HG03039 (cell line): ENCODE measurements around the gene GABBR2.

Experiments used
- ATAC-seq: cut with Tn5 transposase; IDR thresholded peaks from one replicate; pipeline ENCODE4 v1.9.1; 2021; ENCODE audit warnings: mild to moderate bottlenecking, moderate library complexity; ENCODE audit not compliant: unreplicated experiment

The GABBR2 gene

GRCh38 chr9:98331536-98332259 is 377.0 kb downstream of the GABBR2 start:
- ATAC-seq = no peak

GRCh38 chr9:98330831-98331230 is 377.9 kb downstream of the GABBR2 start:
- ATAC-seq = no peak

- no peak for ATAC-seq
These were observed 378.8 kb downstream of the GABBR2 start for GRCh38 chr9:98329904-98330303.

- no peak for ATAC-seq
These were observed 379.5 kb downstream of the GABBR2 start for GRCh38 chr9:98329281-98329680.

GRCh38 chr9:98328770-98329169 is 380.0 kb downstream of the GABBR2 start:
- ATAC-seq = no peak

- no peak for ATAC-seq
These were observed 380.6 kb downstream of the GABBR2 start for GRCh38 chr9:98328141-98328540.

- no peak for ATAC-seq
These were observed 381.5 kb downstream of the GABBR2 start for GRCh38 chr9:98327249-98327561.

GRCh38 chr9:98326459-98327248 is 382.1 kb downstream of the GABBR2 start:
- ATAC-seq = no peak

- ATAC-seq = no peak
These were observed 383.9 kb downstream of the GABBR2 start for GRCh38 chr9:98324801-98325200.

GRCh38 chr9:98323831-98324135 is 385.0 kb downstream of the GABBR2 start:
- no peak for ATAC-seq

GRCh38 chr9:98323051-98323830 is 385.5 kb downstream of the GABBR2 start:
- ATAC-seq = no peak

- ATAC-seq = no peak
These were observed 387.5 kb downstream of the GABBR2 start for GRCh38 chr9:98321269-98321668.

GRCh38 chr9:98318834-98319478 is 389.8 kb downstream of the GABBR2 start:
- ATAC-seq = no peak

- no peak for ATAC-seq
These were observed 390.5 kb downstream of the GABBR2 start for GRCh38 chr9:98318041-98318790.

- ATAC-seq = no peak
These were observed 391.4 kb downstream of the GABBR2 start for GRCh38 chr9:98317134-98317857.

- ATAC-seq = no peak
These were observed 392.1 kb downstream of the GABBR2 start for GRCh38 chr9:98316445-98317133.

GRCh38 chr9:98315551-98316060 is 393.1 kb downstream of the GABBR2 start:
- ATAC-seq = no peak

GRCh38 chr9:98315067-98315453 is 393.7 kb downstream of the GABBR2 start:
- no peak for ATAC-seq

- no peak for ATAC-seq
These were observed 394.2 kb downstream of the GABBR2 start for GRCh38 chr9:98314381-98315066.
